ENCODE data around the gene KLHL6. TPM values are rescaled to one million over a fixed set of nuclear protein-coding genes. Genes with fewer than 3 reads are reported as not detected.

The KLHL6 gene
- total and polyA plus RNA-seq, 10 of the 15 experiments (the other 5 are each of a cell fraction or from before 2014, with no cell fraction given): 4.0 to 91.8 (median 24.4) TPM

DNA sequence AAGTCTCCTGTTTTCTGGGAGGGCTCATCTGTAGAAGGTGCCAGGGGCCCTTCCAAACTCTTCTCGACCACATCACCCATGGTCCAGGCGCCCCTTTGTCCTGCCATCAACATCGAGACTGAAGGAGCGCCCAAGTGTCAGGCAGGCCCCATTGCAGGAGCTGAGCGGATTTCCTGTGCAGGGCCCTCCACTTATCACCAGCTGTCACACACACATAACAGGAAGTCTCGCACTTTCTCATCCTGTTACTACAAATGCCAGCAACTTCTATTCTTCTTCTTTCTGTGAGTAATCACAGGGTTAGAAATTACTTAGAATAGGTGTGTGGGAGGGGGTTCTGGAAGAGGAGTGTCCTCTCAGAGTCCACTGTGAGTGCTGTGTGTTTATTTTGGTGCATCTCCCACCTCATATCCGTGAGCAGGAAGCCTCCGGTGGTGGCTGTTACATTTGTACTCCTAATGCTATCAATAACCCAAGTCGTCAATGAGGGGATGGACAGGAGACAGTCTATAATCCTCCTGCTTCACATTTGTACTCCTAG is at the start of gene KLHL6 (continued):
- peak; percentile 66; the same call in 1 of the 2 replicates for TF ChIP-seq EED (IDR thresholded peaks at IDR 0.05; ENCODE audit: low read depth)
- peak; percentile 86; the same call in 1 of the 3 replicates for TF ChIP-seq POU2F2 (IDR thresholded peaks at IDR 0.05; ENCODE audit: borderline replicate concordance, low read depth, low read length)
- TF ChIP-seq FOXK2 (IDR thresholded peaks at IDR 0.05): no peak
- no peak for TF ChIP-seq CBX3 (IDR thresholded peaks at IDR 0.05; ENCODE audit: borderline replicate concordance, low read depth)
- no peak; the same call in 1 of the 2 replicates for TF ChIP-seq RAD51 (IDR thresholded peaks at IDR 0.05)
- TF ChIP-seq SREBF1 (IDR thresholded peaks at IDR 0.05; ENCODE audit: low read length): no peak
- TF ChIP-seq SPI1 (IDR thresholded peaks at IDR 0.05; ENCODE audit: borderline replicate concordance, insufficient read depth, low read depth, low read length): peak; percentile 67; the same call in 1 of the 2 replicates
- TF ChIP-seq RBBP5 (conservative IDR thresholded peaks at IDR 0.05): no peak
- TF ChIP-seq BCL11A (IDR thresholded peaks at IDR 0.05; ENCODE audit: low read depth, low read length): no peak; the same call in 1 of the 2 replicates
- peak; percentile 84 for TF ChIP-seq SMAD5 (IDR thresholded peaks at IDR 0.05; ENCODE audit: low read depth)
- peak; percentile 83; the same call in 1 of the 2 replicates for TF ChIP-seq MEF2A (IDR thresholded peaks at IDR 0.05; ENCODE audit: insufficient read depth, low read depth, low read length)

DNA sequence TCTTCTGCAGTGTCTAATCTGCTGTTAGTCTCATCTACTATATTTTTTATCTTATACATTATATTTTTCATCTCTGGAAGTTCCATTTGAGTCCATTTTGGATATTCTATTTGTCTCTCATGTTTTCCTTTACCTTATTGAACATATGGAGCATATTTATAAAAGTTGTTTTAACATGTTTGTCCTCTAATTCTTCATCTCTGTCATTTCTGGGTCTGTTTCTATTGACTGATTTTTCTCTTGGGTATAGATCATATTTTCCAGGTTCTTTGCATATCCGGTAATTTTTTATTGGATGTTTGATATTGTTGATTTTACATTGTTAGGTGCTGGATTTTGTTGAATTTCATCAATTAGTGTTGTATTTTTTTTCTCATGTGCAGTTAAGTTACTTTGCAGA is 42.5 kb upstream of the KLHL6 start:
- no peak for TF ChIP-seq SIX5 (IDR thresholded peaks at IDR 0.05; ENCODE audit: low read depth, low read length, severe bottlenecking)
- TF ChIP-seq ZBED1 (IDR thresholded peaks at IDR 0.05; ENCODE audit: borderline replicate concordance): no peak
- TF ChIP-seq ATF7 (IDR thresholded peaks at IDR 0.05; ENCODE audit: low read depth): no peak
- no peak for TF ChIP-seq ZZZ3 (IDR thresholded peaks at IDR 0.05; ENCODE audit: control insufficient read depth, insufficient read length, low read depth)
- Histone ChIP-seq H3K4me3 (no peak overlapping the region), H3K9ac (ENCODE audit: control insufficient read depth, insufficient read depth, low read length) (no peak overlapping the region), H3K36me3 (ENCODE audit: control insufficient read depth in 2 of 2, insufficient read depth in 2 of 2, low read length in 1 of 2) (no peaks in the 10 kb centered on the region), H3K4me2 (ENCODE audit: control insufficient read depth, insufficient read depth) (no peak overlapping the region), H4K20me1 (ENCODE audit: control insufficient read depth, insufficient read depth) (no peaks in the 10 kb centered on the region), H3K27me3 (replicated peaks in 1 of 2; ENCODE audit: control insufficient read depth in 2 of 2, insufficient read depth in 2 of 2, low read length in 1 of 2) (peaks cover 0 to 9% of the 10 kb centered on the region in 2 experiments; a peak in 2 of 4 replicates), H3K4me1 (ENCODE audit: control insufficient read depth, insufficient read depth, low read length) (no peaks in the 10 kb centered on the region), H3K79me2 (ENCODE audit: control insufficient read depth, insufficient read depth, low read length) (no peaks in the 10 kb centered on the region), H2AFZ (ENCODE audit: control insufficient read depth, low read depth, low read length) (no peak overlapping the region), H3K9me3 (replicated peaks; ENCODE audit: control insufficient read depth, insufficient read depth, low read length) (peaks cover 3% of the 10 kb centered on the region; the same call in 2 of the 3 replicates), H3K27ac (ENCODE audit: control insufficient read depth, insufficient read depth) (no peak overlapping the region)
- no peak for FAIRE-seq
- BruUV-seq (replicated peaks): no TSS peak
- intact Hi-C loops (cut with micrococcal nuclease; ENCODE audit: unreplicated experiment) (no loop called here), in situ Hi-C loops (cut with MboI) (no loop called here)
- CTCF ChIA-PET: no interaction called here
- no peak for DNase-seq (ENCODE audit: low read depth, low spot score)
- WGBS (ENCODE audit: insufficient coverage, insufficient replicate concordance, low lambda C conversion rate, missing lambda C conversion rate): 45% methylated on average over 1 of the region's 1 CpG
- POLR2A ChIA-PET: no interaction called here
- RAD21 ChIA-PET (ENCODE audit: unreplicated experiment): no interaction called here
- SMC1A ChIA-PET (ENCODE audit: uncharacterized antibody, unreplicated experiment): no interaction called here
- ATAC-seq: no peak
